GM19463 (cell line): ENCODE data around the gene GRIK4.
A peak's percentile ranks its signal among the peaks of the same experiment; 100 is the strongest.

Source experiments
- ATAC-seq: cut with Tn5 transposase; IDR thresholded peaks from one replicate; pipeline ENCODE4 v1.9.1; 2021; ENCODE audit warnings: mild to moderate bottlenecking, moderate library complexity; ENCODE audit not compliant: unreplicated experiment

The GRIK4 gene

GRCh38 chr11:120827820-120828219 lies 316.3 kb downstream of the GRIK4 start:
- ATAC-seq = no peak

- ATAC-seq = no peak
Measured at GRCh38 chr11:120828847-120829246, 317.3 kb downstream of the GRIK4 start.

DNA sequence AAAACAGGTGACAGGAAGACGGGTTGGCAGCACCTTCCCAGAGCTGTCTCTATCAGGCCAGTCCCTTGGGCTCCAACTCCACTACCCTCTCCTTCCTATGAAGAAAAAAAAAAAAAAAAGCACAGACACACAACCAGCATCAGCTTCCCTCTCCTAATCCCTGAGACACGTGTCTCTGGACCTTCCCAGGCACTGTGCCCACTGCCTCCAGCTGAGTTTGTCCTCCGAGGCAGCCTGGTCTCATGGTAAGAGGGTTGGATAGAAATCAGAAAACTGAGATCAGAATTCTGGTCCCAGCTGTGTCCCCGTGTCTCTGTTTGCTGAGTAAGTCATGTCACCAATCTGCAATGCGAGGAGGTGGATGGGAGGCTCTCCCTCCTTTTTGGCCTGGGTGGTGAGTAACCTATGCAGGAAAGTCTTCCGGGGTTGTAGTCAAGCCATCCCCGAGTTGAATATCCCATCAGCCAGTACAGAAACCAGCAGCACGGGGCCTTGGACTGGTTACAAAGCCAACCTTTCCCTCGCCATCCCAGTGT lies 318.6 kb downstream of the GRIK4 start:
- no peak for ATAC-seq

DNA sequence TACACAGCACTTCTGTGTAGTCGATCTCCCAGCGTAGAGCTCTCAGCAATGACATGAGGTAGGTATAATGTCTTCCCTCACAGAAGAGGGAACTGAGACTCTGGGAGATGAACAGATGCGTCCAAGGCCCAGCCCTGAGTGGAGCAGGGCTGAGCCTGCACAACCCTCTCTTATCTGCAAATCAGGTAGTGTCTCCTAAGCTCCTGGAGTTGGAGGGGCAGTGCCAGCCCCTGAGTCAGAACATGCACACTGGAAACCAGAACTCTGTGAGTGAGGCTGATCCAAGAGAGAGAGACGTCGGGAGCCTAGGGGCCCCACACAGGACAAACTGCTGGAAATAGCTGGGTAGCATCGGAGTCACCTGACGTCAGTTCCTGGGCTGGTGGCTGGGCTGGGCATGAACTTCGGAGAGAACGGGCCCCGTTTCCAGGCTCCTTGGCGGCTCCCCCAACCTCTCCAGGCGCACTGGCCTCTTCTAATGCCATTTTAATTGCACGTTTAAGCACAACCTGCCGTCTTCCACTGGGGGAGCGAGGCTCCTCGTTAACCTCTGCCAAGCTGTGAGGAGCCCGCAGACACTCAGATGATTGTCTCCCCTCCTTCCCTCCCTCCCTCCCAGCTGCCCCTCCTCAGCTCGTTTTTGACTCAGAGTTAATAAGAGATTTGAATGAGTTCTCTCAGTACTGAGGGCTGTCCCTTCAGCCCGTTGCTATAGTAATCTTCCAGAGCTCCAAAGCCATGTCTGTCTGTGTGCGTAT lies 321.1 kb downstream of the GRIK4 start:
- ATAC-seq = no peak

DNA sequence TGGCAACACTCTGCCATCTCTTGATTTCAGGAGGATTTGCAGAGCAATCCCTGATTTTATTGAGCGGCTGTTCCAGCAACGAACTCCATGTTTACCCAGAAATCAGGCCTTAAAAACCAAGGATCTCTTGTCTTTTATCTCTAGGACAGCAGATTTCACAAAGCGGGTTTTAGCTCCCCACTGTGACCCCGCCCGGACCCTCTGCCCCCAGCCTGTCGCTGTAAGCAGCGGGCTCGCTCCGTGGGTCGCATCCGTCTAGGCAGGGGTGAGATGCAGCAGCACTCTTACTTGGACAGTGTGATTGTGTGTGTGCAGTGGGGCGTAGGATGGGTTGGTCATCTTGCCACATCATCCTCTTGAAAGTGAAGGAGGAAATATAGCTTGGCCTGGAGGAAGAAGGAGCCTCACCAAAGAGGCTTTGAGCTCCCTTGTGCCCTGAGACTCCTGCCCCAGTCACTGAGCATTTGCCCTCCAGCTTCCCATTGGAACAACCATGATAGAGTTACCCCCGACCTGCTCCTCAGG lies 323.2 kb downstream of the GRIK4 start:
- no peak for ATAC-seq

- ATAC-seq = peak; percentile 92
Measured at GRCh38 chr11:120835601-120836228, 324.2 kb downstream of the GRIK4 start.

DNA sequence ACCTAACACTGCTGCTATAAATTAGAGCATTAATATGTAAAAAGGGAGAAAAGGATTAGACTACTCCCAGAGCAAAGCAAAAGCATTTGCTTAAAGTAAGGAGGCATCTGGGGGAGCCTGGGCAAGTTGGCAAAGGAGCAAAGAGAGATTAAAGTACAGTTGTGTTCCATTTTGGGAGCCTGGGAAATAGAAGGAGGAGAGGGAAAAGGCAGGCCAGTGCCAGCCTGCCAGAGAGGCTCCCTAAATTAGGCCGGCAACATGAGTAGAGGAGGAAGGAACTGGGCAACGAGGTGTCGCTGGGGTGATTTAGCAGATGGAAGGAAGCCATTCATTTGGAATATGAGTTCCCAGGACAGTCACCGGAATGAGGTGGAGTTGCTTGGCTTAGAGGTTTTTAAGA lies 326.1 kb downstream of the GRIK4 start:
- no peak for ATAC-seq

DNA sequence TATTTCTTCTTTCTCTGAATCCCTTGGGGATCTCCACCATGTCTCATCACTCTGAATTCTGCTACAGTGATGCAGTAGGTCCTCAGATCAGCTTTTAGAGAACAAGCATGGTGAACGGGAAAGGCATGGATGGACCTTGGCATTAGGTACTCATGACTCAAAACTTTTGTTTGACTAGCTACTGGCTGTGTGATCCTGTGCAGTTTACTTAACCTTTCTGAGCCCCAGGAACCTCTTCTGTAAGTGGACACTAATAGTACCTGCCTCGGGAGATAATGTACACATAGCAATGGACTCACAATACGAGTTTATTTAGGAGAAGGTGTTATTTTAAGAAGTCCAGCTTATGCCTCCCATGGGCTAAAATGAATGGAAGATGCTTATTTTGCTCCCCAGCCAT lies 327.7 kb downstream of the GRIK4 start:
- no peak for ATAC-seq

DNA sequence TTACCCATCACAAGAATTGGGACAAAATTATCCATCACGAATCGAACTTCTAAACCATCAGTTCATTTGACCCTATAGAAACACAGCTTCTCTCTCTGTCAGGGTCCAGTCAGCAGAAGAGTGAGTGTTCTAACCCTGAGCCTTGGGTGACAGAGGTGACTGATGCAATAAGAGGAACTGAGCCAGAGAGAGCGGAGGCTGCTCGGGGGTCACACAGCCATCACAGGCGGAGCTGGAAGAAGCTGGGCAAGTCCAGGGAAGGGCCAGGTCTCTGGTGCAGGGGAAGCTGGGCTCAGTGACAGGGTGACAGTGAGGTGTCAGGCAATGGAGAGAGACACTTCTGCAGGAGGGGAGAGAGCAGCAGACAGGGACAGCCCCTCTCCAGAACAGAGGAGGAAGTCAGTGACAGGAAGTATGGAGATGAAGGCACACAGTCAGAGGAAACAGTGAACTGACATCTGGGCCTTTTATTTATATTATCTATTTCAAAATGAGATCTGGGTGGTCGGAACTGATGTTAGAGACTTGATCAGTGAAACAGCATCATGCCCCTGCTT lies 328.4 kb downstream of the GRIK4 start:
- ATAC-seq = no peak

GRCh38 chr11:120840661-120841060 lies 329.1 kb downstream of the GRIK4 start:
- no peak for ATAC-seq

DNA sequence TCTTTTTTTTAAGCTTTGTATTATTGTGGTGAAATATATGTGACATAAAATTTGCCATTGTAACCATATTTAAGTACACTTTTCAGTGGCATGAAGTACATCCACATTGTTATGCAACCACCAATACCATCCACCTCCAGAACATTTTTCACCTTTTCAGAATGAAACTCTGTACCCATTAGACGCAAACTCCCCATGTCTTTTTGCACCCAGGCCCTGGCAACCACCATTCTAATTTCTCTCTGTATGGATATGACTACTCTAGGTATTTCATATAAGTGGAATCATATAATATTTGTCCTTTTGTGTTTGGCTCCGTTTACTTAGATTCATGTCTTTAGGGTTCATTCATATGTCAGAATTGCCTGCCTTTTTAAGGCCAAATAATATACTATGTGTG lies 329.5 kb downstream of the GRIK4 start:
- ATAC-seq = no peak

- ATAC-seq = no peak
Measured at GRCh38 chr11:120842195-120842594, 330.6 kb downstream of the GRIK4 start.

- ATAC-seq = no peak
Measured at GRCh38 chr11:120853435-120853834, 341.9 kb downstream of the GRIK4 start.

GRCh38 chr11:120854988-120855387 lies 343.4 kb downstream of the GRIK4 start:
- ATAC-seq = no peak

DNA sequence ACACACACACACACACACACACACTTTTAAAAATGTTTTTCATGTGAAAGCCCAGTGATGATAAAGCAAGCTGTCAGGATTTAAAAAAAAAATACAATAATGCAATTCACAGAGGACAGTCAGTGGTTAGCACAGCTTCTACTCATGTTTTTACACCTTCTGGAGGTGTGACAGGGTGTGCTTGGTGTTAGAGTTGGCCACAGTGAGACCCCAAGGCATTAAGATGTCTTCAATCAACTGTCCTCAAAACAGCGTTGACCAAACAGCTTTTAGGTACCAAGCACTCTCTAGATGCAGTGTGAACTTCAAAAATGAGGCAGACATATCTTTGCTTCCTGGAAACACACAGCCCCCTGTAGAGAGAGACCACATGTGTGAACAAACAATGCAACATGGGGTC lies 346.0 kb downstream of the GRIK4 start:
- no peak for ATAC-seq

GRCh38 chr11:120858740-120859139 lies 347.2 kb downstream of the GRIK4 start:
- ATAC-seq = no peak

- ATAC-seq = no peak
Measured at GRCh38 chr11:120859552-120860295, 348.2 kb downstream of the GRIK4 start.

GRCh38 chr11:120863359-120863758 lies 351.8 kb downstream of the GRIK4 start:
- ATAC-seq = no peak

- ATAC-seq = no peak
Measured at GRCh38 chr11:120867024-120867423, 355.5 kb downstream of the GRIK4 start.

GRCh38 chr11:120867531-120867930 lies 356.0 kb downstream of the GRIK4 start:
- no peak for ATAC-seq

DNA sequence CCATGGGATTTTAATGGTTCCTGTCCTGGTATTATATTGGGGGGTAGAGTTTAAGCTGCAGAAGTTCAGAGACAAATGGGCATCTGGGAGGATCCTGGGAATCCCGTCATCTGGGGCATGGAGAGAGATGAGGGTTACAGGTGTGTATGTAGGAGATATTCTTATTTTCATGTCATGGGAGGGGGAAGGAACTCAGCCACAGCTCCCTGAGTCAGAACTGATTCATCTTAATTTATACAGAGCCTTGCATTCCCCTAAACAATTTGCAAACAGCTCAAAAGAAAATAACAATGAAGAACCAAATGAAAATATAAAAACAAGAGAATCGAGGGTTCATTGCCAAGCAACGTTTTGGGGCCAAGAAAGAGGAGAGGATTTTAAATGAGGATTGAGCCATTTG lies 356.4 kb downstream of the GRIK4 start:
- no peak for ATAC-seq
